NB4 (cell line): ENCODE data around the gene LRRK1.

Experiments
- CTCF ChIP-seq: IDR thresholded peaks from one replicate; pipeline ENCODE4 v1.5.1; 2012; ENCODE audit warnings: low read depth, low read length
- MAX ChIP-seq: IDR thresholded peaks from 2 replicates; pipeline ENCODE4 v1.6.1; 2011; ENCODE audit warnings: low read depth, low read length
- POLR2A ChIP-seq: IDR thresholded peaks from 2 replicates; pipeline ENCODE4 v1.6.1; 2011; ENCODE audit warnings: mild to moderate bottlenecking; ENCODE audit not compliant: insufficient read length; ENCODE audit errors: extremely low read depth

GRCh38 chr15:101047301-101047781 is 128.2 kb downstream of the LRRK1 start:
- TF ChIP-seq CTCF = no peak
- no peak for TF ChIP-seq POLR2A
- no peak for TF ChIP-seq MAX
